GM23248 (cell line): ENCODE data around the gene FAM161B. TPM values are rescaled to one million over a fixed set of nuclear protein-coding genes. Genes with fewer than 3 reads are reported as not detected.
"Not testable (repeated sequence)": the region's sequence is repeated elsewhere in the genome, so short reads cannot be mapped to it uniquely, and the experiment has no call there.

Experiments used
- DNase-seq: peaks from one replicate; pipeline ENCODE4 v3.0.0-alpha.2; 2015
- H2AFZ ChIP-seq: fragments of 200-600 bp; sonication (generic); 2 replicates; pipeline ENCODE4 v1.6.1; 2016; ENCODE audit warnings: antibody characterized with exemption
- H3F3A ChIP-seq: fragments of 200-600 bp; sonication (generic); 2 replicates; pipeline ENCODE4 v1.6.1; 2016; ENCODE audit warnings: mild to moderate bottlenecking, antibody characterized with exemption, mixed run types; ENCODE audit not compliant: insufficient read depth
- H3K27ac ChIP-seq: fragments of 200-600 bp; sonication (generic); 2 replicates; pipeline ENCODE4 v1.5.1; 2016; ENCODE audit warnings: mild to moderate bottlenecking
- H3K27me3 ChIP-seq: fragments of 200-600 bp; sonication (generic); replicated peaks from 2 replicates; pipeline ENCODE4 v1.6.1; 2016; ENCODE audit warnings: mild to moderate bottlenecking; ENCODE audit not compliant: insufficient read depth
- H3K36me3 ChIP-seq: fragments of 200-600 bp; sonication (generic); 2 replicates; pipeline ENCODE4 v1.6.1; 2016; ENCODE audit warnings: low read depth, mild to moderate bottlenecking
- H3K4me1 ChIP-seq: fragments of 200-600 bp; sonication (generic); 2 replicates; pipeline ENCODE4 v1.6.1; 2016; ENCODE audit warnings: mild to moderate bottlenecking; ENCODE audit not compliant: insufficient read depth
- H3K4me2 ChIP-seq: fragments of 200-600 bp; sonication (generic); one replicate; pipeline ENCODE4 v1.6.1; 2016; ENCODE audit warnings: mild to moderate bottlenecking; ENCODE audit not compliant: unreplicated experiment
- H3K4me3 ChIP-seq: fragments of 200-600 bp; sonication (generic); 2 replicates; pipeline ENCODE4 v1.5.1; 2016; ENCODE audit warnings: mild to moderate bottlenecking
- H3K79me2 ChIP-seq: fragments of 200-600 bp; sonication (generic); 2 replicates; pipeline ENCODE4 v1.6.1; 2016; ENCODE audit warnings: mild to moderate bottlenecking; ENCODE audit not compliant: insufficient read depth
- H3K9ac ChIP-seq: fragments of 200-600 bp; sonication (generic); 2 replicates; pipeline ENCODE4 v1.6.1; 2016; ENCODE audit warnings: mild to moderate bottlenecking
- H3K9me2 ChIP-seq: fragments of 200-600 bp; sonication (generic); 2 replicates; pipeline ENCODE4 v1.6.1; 2016; ENCODE audit warnings: mixed run types, mild to moderate bottlenecking, moderate library complexity; ENCODE audit not compliant: insufficient read depth
- H3K9me3 ChIP-seq: fragments of 200-600 bp; sonication (generic); one replicate; pipeline ENCODE4 v1.6.1; 2017; ENCODE audit warnings: low read depth
- H4K20me1 ChIP-seq: fragments of 200-600 bp; sonication (generic); 2 replicates; pipeline ENCODE4 v1.6.0; 2016; ENCODE audit not compliant: insufficient read depth
- EZH2 ChIP-seq: fragments of 200-600 bp; sonication (generic); IDR thresholded peaks from 2 replicates; pipeline ENCODE4 v1.6.1; 2018; ENCODE audit warnings: antibody characterized with exemption, mild to moderate bottlenecking; ENCODE audit not compliant: insufficient read depth, poor library complexity, severe bottlenecking
- EZH2phosphoT487 ChIP-seq: fragments of 200-600 bp; sonication (generic); IDR thresholded peaks from 2 replicates; pipeline ENCODE4 v1.6.1; 2018; ENCODE audit warnings: antibody characterized with exemption, moderate library complexity, mild to moderate bottlenecking, low read depth; ENCODE audit not compliant: insufficient read depth
- WGBS, 2 experiments: methylation state at CpG; one replicate each; pipeline ENCODE4 v1.1.6; 2015 to 2017; ENCODE audit warnings: low lambda C conversion rate in 2 of 2, low coverage in 1 of 2; ENCODE audit errors: missing lambda C conversion rate in 2 of 2; 5-methylcytosine and 5-hydroxymethylcytosine counted together
- in situ Hi-C: fragments of 300-500 bp; cut with MboI; formaldehyde crosslinking; loops from 2 replicates; pipeline ENCODE4 v1.15.0; 2020
- polyA plus RNA-seq: library from polyadenylated mRNA; unstranded; fragments of >200 nt; fragmentation: Nextera tagmentation; extraction: Ambion mirVana; gene quantifications from 2 replicates; pipeline ENCODE4 v1.2.1, GENCODE V29; 2016
- total RNA-seq: library from RNA; depleted of rRNA; stranded (reverse); fragments of >200 nt; shearing (Covaris generic); gene quantifications from 2 replicates; pipeline ENCODE4 v1.2.3, GENCODE V29; 2014

The FAM161B gene
- total and polyA plus RNA-seq, 2 experiments from 2014 or later = 4.5 to 6.5 TPM

GRCh38 chr14:73937012-73937411 lies 12.9 kb downstream of the FAM161B start:
- Histone ChIP-seq H3K4me2 (no peak overlapping the region), H3K27me3 (no peaks in the 10 kb centered on the region), H3K27ac (no peak overlapping the region), H3K79me2 (no peaks in the 10 kb centered on the region), H3F3A (peaks cover 21% of the 10 kb centered on the region), H3K4me3 (no peak overlapping the region), H3K9ac (no peak overlapping the region), H3K9me2 (no peaks in the 10 kb centered on the region), H4K20me1 (no peaks in the 10 kb centered on the region), H3K9me3 (no peaks in the 10 kb centered on the region), H3K4me1 (no peaks in the 10 kb centered on the region), H2AFZ (no peak overlapping the region), H3K36me3 (peaks cover 35% of the 10 kb centered on the region)
- in situ Hi-C loops = no loop called here
- TF ChIP-seq EZH2phosphoT487 (no peak), EZH2 (no peak)
- DNase-seq = no peak
- 96 to 100% methylated on average over 2 of the region's 2 CpGs for WGBS, 2 experiments

- Histone ChIP-seq H3K9me3 (no peaks in the 10 kb centered on the region), H3K4me2 (no peak overlapping the region), H3K9me2 (no peaks in the 10 kb centered on the region), H3K79me2 (no peaks in the 10 kb centered on the region), H3K4me1 (no peaks in the 10 kb centered on the region), H3K27ac (no peak overlapping the region), H3K27me3 (no peaks in the 10 kb centered on the region), H3K4me3 (no peak overlapping the region), H3K36me3 (peaks cover 40% of the 10 kb centered on the region), H3K9ac (no peak overlapping the region), H3F3A (peaks cover 19% of the 10 kb centered on the region), H2AFZ (no peak overlapping the region), H4K20me1 (no peaks in the 10 kb centered on the region)
- TF ChIP-seq EZH2phosphoT487 (no peak), EZH2 (no peak)
- in situ Hi-C loops = no loop called here
- no peak for DNase-seq
- WGBS, 2 experiments = 95 to 100% methylated on average over 1 of the region's 1 CpG
These were observed 13.3 kb downstream of the FAM161B start for GRCh38 chr14:73936548-73936947.

- H3K4me2 ChIP-seq = no peak overlapping the region
- peaks cover 1% of the 10 kb centered on the region; the same call in 1 of the 2 replicates for H3K79me2 ChIP-seq
- H4K20me1 ChIP-seq = no peaks in the 10 kb centered on the region
- no peaks in the 10 kb centered on the region for H3K27me3 ChIP-seq
- 95 to 97% methylated on average over 2 of the region's 2 CpGs for WGBS, 2 experiments
- no peaks in the 10 kb centered on the region for H3K4me1 ChIP-seq
- no peaks in the 10 kb centered on the region for H3K9me3 ChIP-seq
- peaks cover 24% of the 10 kb centered on the region for H3F3A ChIP-seq
- H3K36me3 ChIP-seq = peaks cover 49% of the 10 kb centered on the region
- TF ChIP-seq EZH2 (no peak), EZH2phosphoT487 (no peak)
- no peaks in the 10 kb centered on the region for H3K9me2 ChIP-seq
- no peak overlapping the region for H3K27ac ChIP-seq
- no peak overlapping the region for H3K9ac ChIP-seq
- no peak overlapping the region for H3K4me3 ChIP-seq
- in situ Hi-C loops = no loop called here
- DNase-seq = peak; percentile 46
- H2AFZ ChIP-seq = no peak overlapping the region
These were observed 14.2 kb downstream of the FAM161B start for GRCh38 chr14:73935666-73936065.

GRCh38 chr14:73924337-73924736 lies 25.6 kb downstream of the FAM161B start:
- no peaks in the 10 kb centered on the region for H3K9me2 ChIP-seq
- TF ChIP-seq EZH2 (no peak), EZH2phosphoT487 (no peak)
- 90 to 91% methylated on average over 5 of the region's 5 CpGs for WGBS, 2 experiments
- no peaks in the 10 kb centered on the region for H3K27me3 ChIP-seq
- DNase-seq = peak; percentile 9
- no peak overlapping the region for H3K27ac ChIP-seq
- no peak overlapping the region for H3K4me3 ChIP-seq
- peaks cover 91% of the 10 kb centered on the region for H3K36me3 ChIP-seq
- H3K9me3 ChIP-seq = no peaks in the 10 kb centered on the region
- H3K4me2 ChIP-seq = no peak overlapping the region
- H3F3A ChIP-seq = peaks cover 9% of the 10 kb centered on the region; the same call in 1 of the 2 replicates
- peaks cover 23% of the 10 kb centered on the region for H3K79me2 ChIP-seq
- no peaks in the 10 kb centered on the region for H3K4me1 ChIP-seq
- H2AFZ ChIP-seq = no peak overlapping the region
- H4K20me1 ChIP-seq = no peaks in the 10 kb centered on the region
- no peak overlapping the region for H3K9ac ChIP-seq
- in situ Hi-C loops = no loop called here

- 92 to 96% methylated on average over 2 of the region's 2 CpGs for WGBS, 2 experiments
- H3K9me3 ChIP-seq, H3K9ac ChIP-seq, H4K20me1 ChIP-seq, H3K4me2 ChIP-seq, in situ Hi-C loops, H2AFZ ChIP-seq, H3K9me2 ChIP-seq, H3K4me3 ChIP-seq, H3F3A ChIP-seq, H3K27me3 ChIP-seq, H3K4me1 ChIP-seq, H3K27ac ChIP-seq, DNase-seq: not testable (repeated sequence)
- H3K79me2 ChIP-seq = peaks cover 62% of the 10 kb centered on the region
- H3K36me3 ChIP-seq = peaks cover 60% of the 10 kb centered on the region
These were observed 30.4 kb downstream of the FAM161B start for GRCh38 chr14:73919457-73919856.
